Right renal cortex interstitium (tissue), 3 donors: ENCODE data around the gene ZNF316. TPM values are rescaled to one million over a fixed set of nuclear protein-coding genes. Genes with fewer than 3 reads are reported as not detected.
A peak's percentile ranks its signal among the peaks of the same experiment; 100 is the strongest.

Experiments used
- DNase-seq, 3 donors: peaks; one replicate each; pipeline ENCODE4 v3.0.0-alpha.2; 2013; ENCODE audit warnings: low read depth in 3 of 3, low spot score in 2 of 3
- polyA plus RNA-seq, 3 donors: library from polyadenylated mRNA; unstranded; fragments of 120-200 nt; gene quantifications; one replicate each; pipeline ENCODE4 v1.2.1, GENCODE V29; 2013; ENCODE audit not compliant: insufficient read length in 3 of 3

Gene ZNF316
- 10 to 100 TPM; 37.0 to 39.1 (median 37.9) TPM for polyA plus RNA-seq

- no peak for DNase-seq
Measured at GRCh38 chr7:6636741-6637543, at the start of gene ZNF316. TSS of gene ZNF316 (plus strand) at chr7:6637318. CDS start at chr7:6642410, 5,092 bp downstream.

- DNase-seq = no peak
Measured at GRCh38 chr7:6588566-6588965, 48.6 kb upstream of the ZNF316 start.

GRCh38 chr7:6589151-6589828, 47.8 kb upstream of the ZNF316 start:
- DNase-seq = no peak

- peak in 2 of 3 donors; percentile 74 to 77 for DNase-seq
Measured at GRCh38 chr7:6589829-6590644, 47.1 kb upstream of the ZNF316 start, which contains the start of gene INTS15. TSS of gene INTS15 (plus strand) at chr7:6590021. CDS start at chr7:6590284, 263 bp downstream.

- no peak for DNase-seq
Measured at GRCh38 chr7:6590645-6591110, 46.4 kb upstream of the ZNF316 start.

- DNase-seq = no peak
Measured at GRCh38 chr7:6600093-6600492, 37.0 kb upstream of the ZNF316 start.

GRCh38 chr7:6604458-6604857, 32.7 kb upstream of the ZNF316 start:
- DNase-seq = no peak

- no peak for DNase-seq
Measured at GRCh38 chr7:6606866-6607583, 30.1 kb upstream of the ZNF316 start.

- no peak for DNase-seq
Measured at GRCh38 chr7:6607651-6608051, 29.5 kb upstream of the ZNF316 start.

- no peak for DNase-seq
Measured at GRCh38 chr7:6608081-6608480, 29.0 kb upstream of the ZNF316 start.

GRCh38 chr7:6608794-6609193, 28.3 kb upstream of the ZNF316 start:
- no peak for DNase-seq

- DNase-seq = no peak
Measured at GRCh38 chr7:6612819-6613218, 24.3 kb upstream of the ZNF316 start.

- no peak for DNase-seq
Measured at GRCh38 chr7:6613706-6614105, 23.4 kb upstream of the ZNF316 start.

- DNase-seq = no peak
Measured at GRCh38 chr7:6614953-6615722, 22.0 kb upstream of the ZNF316 start, which contains the start of gene ZNF853. TSS of gene ZNF853 (plus strand) at chr7:6615610. CDS start at chr7:6616175, 565 bp downstream.

GRCh38 chr7:6615723-6616555, 21.2 kb upstream of the ZNF316 start:
- no peak for DNase-seq

- DNase-seq = no peak
Measured at GRCh38 chr7:6616854-6617643, 20.1 kb upstream of the ZNF316 start.

GRCh38 chr7:6618621-6619020, 18.5 kb upstream of the ZNF316 start:
- no peak for DNase-seq

GRCh38 chr7:6619961-6620360, 17.2 kb upstream of the ZNF316 start:
- DNase-seq = no peak
